ENCODE data around the gene KRCC1. TPM values are rescaled to one million over a fixed set of nuclear protein-coding genes. Genes with fewer than 3 reads are reported as not detected.
"Not testable (repeated sequence)": the region's sequence is repeated elsewhere in the genome, so short reads cannot be mapped to it uniquely, and the experiment has no call there.

The KRCC1 gene
- polyA plus RNA-seq, 2 of the 4 experiments (the other 2 are of a cell fraction): 16.2 to 49.0 TPM

GRCh38 chr2:87996570-87996969 lies 59.0 kb downstream of the KRCC1 start:
- Histone ChIP-seq H3K4me3 (no peak overlapping the region), H3K9me3 (no peaks in the 10 kb centered on the region), H3K4me1 (no peaks in the 10 kb centered on the region), H3K27ac (no peak overlapping the region), H3K4me2 (no peak overlapping the region)
- CTCF ChIA-PET: no interaction called here
- ATAC-seq: no peak
- POLR2A ChIA-PET: no interaction called here
- FAIRE-seq: no peak
- no peak for TF ChIP-seq MAX (IDR thresholded peaks at IDR 0.05)
- no peak for TF ChIP-seq ZSCAN20 (CRISPR knock-in tag; IDR thresholded peaks at IDR 0.05)
- TF ChIP-seq ZNF302 (CRISPR knock-in tag; IDR thresholded peaks at IDR 0.05): no peak
- WGBS (ENCODE audit: missing lambda C conversion rate): 76% methylated on average over 6 of the region's 6 CpGs
- DNase-seq (ENCODE audit: low read depth in 1 of 2, low spot score in 1 of 2): no peak

- no peak for TF ChIP-seq ZC3H11A (IDR thresholded peaks at IDR 0.05)
- TF ChIP-seq USF2 (IDR thresholded peaks at IDR 0.05): no peak
- TF ChIP-seq MAZ (IDR thresholded peaks at IDR 0.05; ENCODE audit: borderline replicate concordance, low read depth, low read length): no peak
- no peak for TF ChIP-seq HOXA7 (CRISPR knock-in tag; IDR thresholded peaks at IDR 0.05)
- TF ChIP-seq MAFK (IDR thresholded peaks at IDR 0.05; ENCODE audit: partially characterized antibody): no peak
- no peak for TF ChIP-seq EHF (CRISPR knock-in tag; IDR thresholded peaks at IDR 0.05)
- TF ChIP-seq HOXB13 (CRISPR knock-in tag; IDR thresholded peaks at IDR 0.05; ENCODE audit: low read depth): no peak
- Histone ChIP-seq H3K27ac (no peak overlapping the region), H3K4me3 (no peak overlapping the region), H3K4me2 (no peak overlapping the region), H3K4me1 (no peaks in the 10 kb centered on the region), H3K9me3 (no peaks in the 10 kb centered on the region)
- FAIRE-seq (no peak), DNase-seq (ENCODE audit: low read depth in 1 of 2, low spot score in 1 of 2) (no peak), ATAC-seq (no peak)
- 46% methylated on average over 1 of the region's 1 CpG for WGBS (ENCODE audit: missing lambda C conversion rate)
- ChIA-PET CTCF (no interaction called here), POLR2A (no interaction called here)
Measured at GRCh38 chr2:87995756-87996155, 59.8 kb downstream of the KRCC1 start.

- DNase-seq (ENCODE audit: low read depth in 1 of 2, low spot score in 1 of 2); H3K4me1 ChIP-seq; H3K27ac ChIP-seq; H3K4me3 ChIP-seq; POLR2A ChIA-PET; H3K4me2 ChIP-seq; ATAC-seq; CTCF ChIA-PET; FAIRE-seq; H3K9me3 ChIP-seq: not testable (repeated sequence)
- 53% methylated on average over 7 of the region's 7 CpGs for WGBS (ENCODE audit: missing lambda C conversion rate)
Measured at GRCh38 chr2:87994304-87994850, 61.2 kb downstream of the KRCC1 start.

- 18% methylated on average over 3 of the region's 3 CpGs for WGBS (ENCODE audit: missing lambda C conversion rate)
- H3K4me2 ChIP-seq; CTCF ChIA-PET; H3K27ac ChIP-seq; DNase-seq (ENCODE audit: low read depth in 1 of 2, low spot score in 1 of 2); H3K4me1 ChIP-seq; FAIRE-seq; H3K9me3 ChIP-seq; H3K4me3 ChIP-seq; POLR2A ChIA-PET: not testable (repeated sequence)
- ATAC-seq: 0 out of 6 replicates have a peak, but pooled peaks of 1 of the 2 experiments have one; percentile 59
Measured at GRCh38 chr2:87992569-87992968, 63.0 kb downstream of the KRCC1 start.

GRCh38 chr2:87987473-87987872 lies 68.1 kb downstream of the KRCC1 start:
- H3K27ac ChIP-seq; CTCF ChIA-PET; ATAC-seq; POLR2A ChIA-PET; DNase-seq (ENCODE audit: low read depth in 1 of 2, low spot score in 1 of 2); H3K4me3 ChIP-seq; H3K4me1 ChIP-seq; H3K4me2 ChIP-seq; H3K9me3 ChIP-seq; FAIRE-seq: not testable (repeated sequence)
- WGBS (ENCODE audit: missing lambda C conversion rate): no CpG with 5 or more reads among the region's 1 CpG

GRCh38 chr2:87985902-87986301 lies 69.7 kb downstream of the KRCC1 start:
- H3K9me3 ChIP-seq; CTCF ChIA-PET; FAIRE-seq; ATAC-seq; H3K4me1 ChIP-seq; H3K27ac ChIP-seq; DNase-seq (ENCODE audit: low read depth in 1 of 2, low spot score in 1 of 2); H3K4me3 ChIP-seq; POLR2A ChIA-PET; H3K4me2 ChIP-seq: not testable (repeated sequence)
- WGBS (ENCODE audit: missing lambda C conversion rate): 63% methylated on average over 5 of the region's 5 CpGs

GRCh38 chr2:87981182-87981581 lies 74.4 kb downstream of the KRCC1 start:
- CTCF ChIA-PET; DNase-seq (ENCODE audit: low read depth in 1 of 2, low spot score in 1 of 2); H3K4me2 ChIP-seq; H3K4me3 ChIP-seq; POLR2A ChIA-PET; FAIRE-seq; H3K4me1 ChIP-seq; H3K27ac ChIP-seq; ATAC-seq; H3K9me3 ChIP-seq: not testable (repeated sequence)
- no CpG with 5 or more reads among the region's 3 CpGs for WGBS (ENCODE audit: missing lambda C conversion rate)

Small RNAs within 50 kb of the gene (small RNA-seq; reads per million reads assigned to genes)
- gene MIR4780 (0 reads per million in 6 experiments), gene RNU2-63P (8.4 to 871 (median 103) reads per million in 6 experiments)

Other genes with a start within 250 kb of the KRCC1 start
- 0.05 and 0.49 TPM in 2 replicates for gene RGPD2, start 230.0 kb downstream of the KRCC1 start, polyA plus RNA-seq (2011; rRNA removed)
- gene RGPD2, start 230.0 kb downstream of the KRCC1 start, polyA plus RNA-seq (2017; fragmentation: RNase III; extraction: RNeasy Plus Mini Kit Qiagen cat#74134 plus additional on column Dnase treatment): 0.56 to 0.79 TPM (median 0.57 TPM) in 3 replicates
- 23.1 and 33.0 TPM in 2 replicates for gene RNU2-63P, start 39.2 kb downstream of the KRCC1 start, polyA plus RNA-seq (2011; rRNA removed)
- gene RNU2-63P, start 39.2 kb downstream of the KRCC1 start, polyA plus RNA-seq (2017; fragmentation: RNase III; extraction: RNeasy Plus Mini Kit Qiagen cat#74134 plus additional on column Dnase treatment): 2.0 TPM in 1 of 3 replicates, not detected in the others
- gene SMYD1, start 12.0 kb upstream of the KRCC1 start, polyA plus RNA-seq (2011; rRNA removed): not detected in 2 replicates
- not detected in 3 replicates for gene SMYD1, start 12.0 kb upstream of the KRCC1 start, polyA plus RNA-seq (2017; fragmentation: RNase III; extraction: RNeasy Plus Mini Kit Qiagen cat#74134 plus additional on column Dnase treatment)
- gene FABP1, start 72.3 kb upstream of the KRCC1 start, polyA plus RNA-seq (2011; rRNA removed): not detected in 2 replicates
- not detected in 3 replicates for gene FABP1, start 72.3 kb upstream of the KRCC1 start, polyA plus RNA-seq (2017; fragmentation: RNase III; extraction: RNeasy Plus Mini Kit Qiagen cat#74134 plus additional on column Dnase treatment)
- 0.04 and 0.10 TPM in 2 replicates for gene THNSL2, start 114.6 kb upstream of the KRCC1 start, polyA plus RNA-seq (2011; rRNA removed)
- gene THNSL2, start 114.6 kb upstream of the KRCC1 start, polyA plus RNA-seq (2017; fragmentation: RNase III; extraction: RNeasy Plus Mini Kit Qiagen cat#74134 plus additional on column Dnase treatment): not detected in 3 replicates

Data from A549 (cell line).